Neural progenitor cell (in vitro differentiated cells): Measurements from ENCODE around the gene IFNA2.
"Not testable (repeated sequence)": the region's sequence is repeated elsewhere in the genome, so short reads cannot be mapped to it uniquely, and the experiment has no call there.

Source experiments
- EZH2phosphoT487 ChIP-seq: fragments of 200-600 bp; sonication (generic); IDR thresholded peaks from 2 replicates; pipeline ENCODE4 v1.6.1; 2017; ENCODE audit warnings: antibody characterized with exemption
- TF ChIP-seq, protein P1 (sequence below): fragments of 200-600 bp; sonication (generic); IDR thresholded peaks from 2 replicates; pipeline ENCODE4 v1.5.1; 2017; ENCODE audit warnings: antibody characterized with exemption, mild to moderate bottlenecking

DNA sequence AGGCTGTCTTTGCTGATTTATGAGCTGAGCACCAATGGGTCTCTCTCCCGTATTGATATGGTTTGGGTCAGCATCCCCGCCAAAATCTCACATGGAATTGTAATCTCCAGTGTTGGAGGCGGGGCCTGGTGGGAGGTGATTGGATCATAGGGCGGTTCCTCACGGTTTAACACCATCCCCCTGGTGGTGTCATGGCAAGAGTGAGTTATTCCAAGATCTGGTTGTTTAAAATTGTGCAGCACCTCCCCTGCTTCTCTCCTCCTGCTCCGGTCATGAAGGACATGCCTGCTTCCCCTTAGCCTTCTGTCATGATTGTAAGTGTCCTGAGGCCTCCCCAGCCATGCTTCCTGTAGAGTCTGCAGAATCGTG lies 49.8 kb upstream of the IFNA2 start:
- TF ChIP-seq, protein P1, sequence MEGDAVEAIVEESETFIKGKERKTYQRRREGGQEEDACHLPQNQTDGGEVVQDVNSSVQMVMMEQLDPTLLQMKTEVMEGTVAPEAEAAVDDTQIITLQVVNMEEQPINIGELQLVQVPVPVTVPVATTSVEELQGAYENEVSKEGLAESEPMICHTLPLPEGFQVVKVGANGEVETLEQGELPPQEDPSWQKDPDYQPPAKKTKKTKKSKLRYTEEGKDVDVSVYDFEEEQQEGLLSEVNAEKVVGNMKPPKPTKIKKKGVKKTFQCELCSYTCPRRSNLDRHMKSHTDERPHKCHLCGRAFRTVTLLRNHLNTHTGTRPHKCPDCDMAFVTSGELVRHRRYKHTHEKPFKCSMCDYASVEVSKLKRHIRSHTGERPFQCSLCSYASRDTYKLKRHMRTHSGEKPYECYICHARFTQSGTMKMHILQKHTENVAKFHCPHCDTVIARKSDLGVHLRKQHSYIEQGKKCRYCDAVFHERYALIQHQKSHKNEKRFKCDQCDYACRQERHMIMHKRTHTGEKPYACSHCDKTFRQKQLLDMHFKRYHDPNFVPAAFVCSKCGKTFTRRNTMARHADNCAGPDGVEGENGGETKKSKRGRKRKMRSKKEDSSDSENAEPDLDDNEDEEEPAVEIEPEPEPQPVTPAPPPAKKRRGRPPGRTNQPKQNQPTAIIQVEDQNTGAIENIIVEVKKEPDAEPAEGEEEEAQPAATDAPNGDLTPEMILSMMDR, result not testable (repeated sequence)
- TF ChIP-seq EZH2phosphoT487, result not testable (repeated sequence)
